Tibial artery (tissue), 4 donors: Measurements from ENCODE around the gene GGT1.
"Not testable (repeated sequence)": the region's sequence is repeated elsewhere in the genome, so short reads cannot be mapped to it uniquely, and the experiment has no call there.

Experiments used
- DNase-seq, 2 donors: peaks; one replicate each; pipeline ENCODE4 v3.0.0-alpha.2; 2019
- H3K27ac ChIP-seq, 2 donors: fragments of 200-600 bp; sonication (generic) in 1 of 2; 1 replicate in 1 of 2; 2 replicates in 1 of 2; pipeline ENCODE4 v1.5.1; 2018 to 2019; ENCODE audit warnings: mild to moderate bottlenecking in 1 of 2
- H3K27me3 ChIP-seq, 2 donors: fragments of 200-600 bp; sonication (generic) in 1 of 2; one replicate each; pipeline versions ENCODE4 v1.5.1 to v1.6.0; 2016 to 2019
- H3K36me3 ChIP-seq, 3 donors: fragments of 200-600 bp; sonication (generic) in 2 of 3; one replicate each; pipeline ENCODE4 v1.5.1; 2016 to 2019; ENCODE audit warnings: mild to moderate bottlenecking in 2 of 3
- H3K4me1 ChIP-seq, 4 donors: fragments of 200-600 bp; sonication (generic) in 2 of 4; 1 replicate in 3 of 4; 2 replicates in 1 of 4; pipeline ENCODE4 v1.5.1; 2016 to 2019
- H3K4me3 ChIP-seq, 2 donors: fragments of 200-600 bp; sonication (generic) in 1 of 2; 1 replicate in 1 of 2; 2 replicates in 1 of 2; pipeline ENCODE4 v1.5.1; 2018 to 2019; ENCODE audit warnings: mild to moderate bottlenecking in 2 of 2
- H3K9me3 ChIP-seq, 3 donors: fragments of 200-600 bp; sonication (generic) in 1 of 3; one replicate each; pipeline ENCODE4 v1.5.1; 2016 to 2019
- CTCF ChIP-seq, 2 experiments: fragments of 200-600 bp in 1 of 2; fragments of 450-650 bp in 1 of 2; IDR thresholded peaks; one replicate each; pipeline ENCODE4 v1.5.1; 2017 to 2019; ENCODE audit warnings: antibody characterized with exemption in 2 of 2, mild to moderate bottlenecking in 1 of 2, moderate library complexity in 1 of 2
- intact Hi-C: fragments of 100-400 bp; cut with DNase I; formaldehyde crosslinking; loops from one replicate; pipeline ENCODE4 v1.15.0; 2023; ENCODE audit warnings: low total_unique reads

The GGT1 gene

GRCh38 chr22:24589518-24590030 is 13.4 kb upstream of the GGT1 start:
- Histone ChIP-seq H3K4me3 (no peak overlapping the region), H3K9me3 (no peaks in the 10 kb centered on the region), H3K27me3 (no peaks in the 10 kb centered on the region), H3K27ac (no peak overlapping the region), H3K4me1 (peaks cover 0 to 45% (median 9%) of the 10 kb centered on the region in 4 donors), H3K36me3 (peaks cover 0 to 48% (median 24%) of the 10 kb centered on the region in 3 donors)
- intact Hi-C loops, result no loop called here
- TF ChIP-seq CTCF (IDR thresholded peaks at IDR 0.05), result no peak
- DNase-seq, result no peak

GRCh38 chr22:24590596-24591173 is 12.3 kb upstream of the GGT1 start:
- Histone ChIP-seq H3K36me3 (peaks cover 0 to 41% (median 21%) of the 10 kb centered on the region in 3 donors), H3K9me3 (no peaks in the 10 kb centered on the region), H3K27ac (no peak overlapping the region), H3K4me1 (peaks cover 0 to 46% (median 9%) of the 10 kb centered on the region in 4 donors), H3K27me3 (no peaks in the 10 kb centered on the region), H3K4me3 (no peak overlapping the region)
- intact Hi-C loops, result no loop called here
- DNase-seq, result no peak
- no peak for TF ChIP-seq CTCF (IDR thresholded peaks at IDR 0.05)

DNA sequence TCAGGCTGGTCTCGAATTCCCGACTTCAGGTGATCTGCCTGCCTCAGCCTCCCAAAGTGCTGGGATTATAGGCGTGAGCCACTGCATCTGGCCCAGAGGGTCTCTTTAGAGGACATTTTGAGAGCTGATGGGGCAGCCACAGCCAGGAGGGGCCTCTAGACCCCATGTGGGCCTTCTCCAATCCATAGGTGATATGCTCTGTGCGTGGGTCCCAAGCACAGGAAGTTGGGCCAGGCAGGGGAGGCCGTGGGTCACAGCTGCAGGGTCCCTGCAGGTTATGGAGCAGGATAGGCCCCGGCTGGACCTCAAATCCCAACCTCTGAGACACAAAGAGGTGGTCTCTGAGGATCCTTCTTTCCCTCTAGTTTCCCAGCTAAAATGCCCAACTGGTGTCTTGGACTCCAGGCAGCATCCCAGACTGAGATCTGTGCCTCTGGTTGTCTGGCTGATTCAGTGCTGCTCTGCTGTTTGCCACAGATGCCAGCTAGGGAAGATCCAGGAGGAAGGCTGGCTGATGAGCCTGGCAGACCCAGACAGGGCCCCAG is 11.6 kb upstream of the GGT1 start:
- DNase-seq, result no peak
- no peak for TF ChIP-seq CTCF (IDR thresholded peaks at IDR 0.05)
- Histone ChIP-seq H3K4me3 (no peak overlapping the region), H3K27me3 (no peaks in the 10 kb centered on the region), H3K36me3 (peaks cover 0 to 34% (median 18%) of the 10 kb centered on the region in 3 donors), H3K4me1 (peaks cover 0 to 46% (median 9%) of the 10 kb centered on the region in 4 donors), H3K9me3 (no peaks in the 10 kb centered on the region), H3K27ac (no peak overlapping the region)
- intact Hi-C loops, result no loop called here

DNA sequence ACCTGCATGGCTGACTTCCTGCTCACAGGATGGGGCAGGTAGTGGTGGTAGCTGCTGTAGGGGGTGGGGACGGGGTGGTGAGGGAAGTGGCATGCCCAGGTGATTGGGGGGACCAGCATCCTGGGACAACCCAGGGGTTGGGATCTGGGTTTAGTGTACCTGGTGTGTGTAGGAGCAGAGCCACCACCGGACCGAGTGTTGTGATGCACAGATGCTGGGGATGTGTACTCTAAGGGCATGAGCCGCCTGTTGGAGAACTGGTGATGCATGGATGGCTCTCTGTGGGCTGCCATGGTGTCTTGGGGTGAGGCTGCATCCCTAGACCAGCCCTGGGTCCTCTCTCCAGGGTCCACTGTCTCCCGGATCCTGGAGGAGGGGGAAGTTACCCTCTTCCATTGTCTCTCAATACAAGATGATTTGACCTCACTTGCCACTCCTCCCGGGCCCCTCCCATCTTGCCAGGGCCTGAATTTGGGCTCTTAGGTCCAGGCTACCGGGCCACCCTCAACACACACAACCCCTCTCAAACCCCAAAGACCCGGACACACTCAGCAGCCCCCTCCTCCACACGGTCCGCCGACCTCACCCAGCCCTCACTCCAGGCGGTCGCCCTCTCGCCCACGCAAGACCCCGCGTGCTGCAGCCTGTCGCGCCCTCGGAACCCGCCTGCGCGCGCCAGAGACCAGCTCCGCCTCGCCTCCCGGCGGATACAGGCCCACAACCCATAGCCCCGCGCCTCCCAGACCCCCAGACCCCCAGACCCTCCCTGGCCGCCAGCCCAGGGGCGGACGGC is 10.7 kb upstream of the GGT1 start:
- peaks cover 0 to 25% (median 13%) of the 10 kb centered on the region in 3 donors for H3K36me3 ChIP-seq
- H3K9me3 ChIP-seq, result no peaks in the 10 kb centered on the region
- peaks cover 0 to 46% (median 9%) of the 10 kb centered on the region in 4 donors for H3K4me1 ChIP-seq
- H3K27ac ChIP-seq, result peak overlapping the region; percentile 69 to 91
- intact Hi-C loops, result no loop called here
- peak overlapping the region; percentile 65 to 81 for H3K4me3 ChIP-seq
- no peaks in the 10 kb centered on the region for H3K27me3 ChIP-seq
- DNase-seq, result peak in 1 of 2 donors; percentile 44
- no peak for TF ChIP-seq CTCF (IDR thresholded peaks at IDR 0.05)

DNA sequence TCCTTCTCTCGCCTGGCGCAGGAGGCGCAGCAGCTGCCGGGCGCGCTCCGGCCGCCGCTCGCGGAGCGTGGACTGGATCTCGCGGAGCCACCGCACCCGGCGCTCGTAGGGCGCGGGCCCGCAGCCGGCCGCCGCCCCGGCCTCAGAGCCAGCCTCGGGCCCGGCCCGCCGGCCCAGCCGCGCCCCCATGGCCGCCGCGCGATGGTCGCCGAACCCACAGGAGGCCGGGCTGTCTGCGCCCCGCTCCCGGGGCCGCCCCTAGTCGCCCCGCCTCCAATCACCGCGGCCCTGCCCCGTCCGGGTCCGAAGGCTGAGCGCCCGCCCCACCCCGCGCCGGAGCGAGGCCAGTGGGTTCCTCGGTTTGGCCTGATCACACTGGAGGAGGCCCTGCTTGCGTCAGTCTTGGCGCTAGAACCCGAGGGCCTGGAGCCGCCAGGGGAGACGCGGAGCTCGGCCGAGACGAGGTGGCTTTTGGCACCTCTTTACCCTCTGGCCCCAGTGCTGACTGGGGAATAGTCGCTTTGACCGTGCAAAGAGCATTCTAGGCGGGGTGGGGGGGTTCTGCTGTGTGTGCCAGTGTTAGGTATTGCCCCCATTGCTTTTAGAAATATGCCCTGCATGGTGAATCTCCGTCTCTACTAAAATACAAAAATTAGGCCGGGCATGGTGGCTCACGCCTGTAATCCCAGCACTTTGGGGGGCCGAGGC is 10.0 kb upstream of the GGT1 start, which contains the start of gene LRRC75B:
Gene LRRC75B (minus strand): TSS at position 223 of the 708 bp plus-strand sequence. CDS start 34 bp downstream, at position 189.
- peaks cover 0 to 46% (median 9%) of the 10 kb centered on the region in 4 donors for H3K4me1 ChIP-seq
- H3K27me3 ChIP-seq, result no peaks in the 10 kb centered on the region
- H3K27ac ChIP-seq, result peak within 1 kb of the TSS; percentile 69 to 91
- H3K36me3 ChIP-seq, result peaks cover 0 to 18% (median 8%) of the 10 kb centered on the region in 3 donors
- TF ChIP-seq CTCF (IDR thresholded peaks at IDR 0.05), result no peak
- H3K9me3 ChIP-seq, result no peaks in the 10 kb centered on the region
- peak within 1 kb of the TSS; percentile 65 to 81 for H3K4me3 ChIP-seq
- intact Hi-C loops, result no loop called here
- peak; percentile 89 to 95 for DNase-seq

- DNase-seq, H3K27me3 ChIP-seq, intact Hi-C loops, H3K9me3 ChIP-seq: not testable (repeated sequence)
- H3K4me1 ChIP-seq, result peaks cover 0 to 46% (median 9%) of the 10 kb centered on the region in 4 donors
- H3K27ac ChIP-seq, result peak overlapping the region; percentile 69 to 91
- H3K36me3 ChIP-seq, result peaks cover 0 to 13% (median 3%) of the 10 kb centered on the region in 3 donors
- H3K4me3 ChIP-seq, result peak overlapping the region; percentile 65 to 81
These were observed 9.5 kb upstream of the GGT1 start for GRCh38 chr22:24593559-24593835.
